Sigmoid colon (tissue), 4 donors: ENCODE measurements around the gene GLRA1.

Experiments used
- POLR2A ChIP-seq, 2 donors: fragments of 450-650 bp; IDR thresholded peaks; one replicate each; pipeline ENCODE4 v1.6.1; 2016; ENCODE audit warnings: antibody characterized with exemption in 2 of 2, mild to moderate bottlenecking in 2 of 2, moderate library complexity in 2 of 2
- POLR2AphosphoS5 ChIP-seq, 4 donors: sonication (generic); formaldehyde crosslinking; IDR thresholded peaks; one replicate each; pipeline ENCODE4 v1.6.1; 2017; ENCODE audit warnings: antibody characterized with exemption in 4 of 4
- TF ChIP-seq, protein P1 (sequence below), 4 experiments: fragments of 450-650 bp in 3 of 4; fragments of 200-600 bp in 1 of 4; IDR thresholded peaks; one replicate each; pipeline ENCODE4 v1.5.1; 2016 to 2019; ENCODE audit warnings: antibody characterized with exemption in 4 of 4, mild to moderate bottlenecking in 3 of 4, moderate library complexity in 2 of 4

- no peak for TF ChIP-seq POLR2A (IDR thresholded peaks at IDR 0.05)
- TF ChIP-seq, protein P1, sequence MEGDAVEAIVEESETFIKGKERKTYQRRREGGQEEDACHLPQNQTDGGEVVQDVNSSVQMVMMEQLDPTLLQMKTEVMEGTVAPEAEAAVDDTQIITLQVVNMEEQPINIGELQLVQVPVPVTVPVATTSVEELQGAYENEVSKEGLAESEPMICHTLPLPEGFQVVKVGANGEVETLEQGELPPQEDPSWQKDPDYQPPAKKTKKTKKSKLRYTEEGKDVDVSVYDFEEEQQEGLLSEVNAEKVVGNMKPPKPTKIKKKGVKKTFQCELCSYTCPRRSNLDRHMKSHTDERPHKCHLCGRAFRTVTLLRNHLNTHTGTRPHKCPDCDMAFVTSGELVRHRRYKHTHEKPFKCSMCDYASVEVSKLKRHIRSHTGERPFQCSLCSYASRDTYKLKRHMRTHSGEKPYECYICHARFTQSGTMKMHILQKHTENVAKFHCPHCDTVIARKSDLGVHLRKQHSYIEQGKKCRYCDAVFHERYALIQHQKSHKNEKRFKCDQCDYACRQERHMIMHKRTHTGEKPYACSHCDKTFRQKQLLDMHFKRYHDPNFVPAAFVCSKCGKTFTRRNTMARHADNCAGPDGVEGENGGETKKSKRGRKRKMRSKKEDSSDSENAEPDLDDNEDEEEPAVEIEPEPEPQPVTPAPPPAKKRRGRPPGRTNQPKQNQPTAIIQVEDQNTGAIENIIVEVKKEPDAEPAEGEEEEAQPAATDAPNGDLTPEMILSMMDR (IDR thresholded peaks at IDR 0.05), result no peak
- no peak for TF ChIP-seq POLR2AphosphoS5 (IDR thresholded peaks at IDR 0.05)
These were observed 13.6 kb downstream of the GLRA1 start for GRCh38 chr5:151911011-151911410.
